Fibroblast of skin of right biceps (primary cell): ENCODE measurements around the gene SLC25A45.
A peak's percentile ranks its signal among the peaks of the same experiment; 100 is the strongest.
"Not testable (repeated sequence)": the region's sequence is repeated elsewhere in the genome, so short reads cannot be mapped to it uniquely, and the experiment has no call there.

Source experiments
- DNase-seq: peaks from one replicate; pipeline ENCODE4 v3.0.0-alpha.2; 2013

SLC25A45 gene

GRCh38 chr11:65420979-65421793, 38.7 kb upstream of the SLC25A45 start:
- peak; percentile 98 for DNase-seq

- DNase-seq, result no peak
Measured at GRCh38 chr11:65420506-65420905, 38.1 kb upstream of the SLC25A45 start.

- DNase-seq, result peak; percentile 90
Measured at GRCh38 chr11:65419772-65420481, 37.5 kb upstream of the SLC25A45 start.

- DNase-seq, result no peak
Measured at GRCh38 chr11:65419460-65419771, 37.0 kb upstream of the SLC25A45 start.

GRCh38 chr11:65418681-65419459, 36.4 kb upstream of the SLC25A45 start:
- peak; percentile 96 for DNase-seq

- DNase-seq, result no peak
Measured at GRCh38 chr11:65418431-65418680, 35.9 kb upstream of the SLC25A45 start.

- no peak for DNase-seq
Measured at GRCh38 chr11:65417702-65418430, 35.4 kb upstream of the SLC25A45 start.

- no peak for DNase-seq
Measured at GRCh38 chr11:65416841-65417701, 34.6 kb upstream of the SLC25A45 start.

- peak; percentile 75 for DNase-seq
Measured at GRCh38 chr11:65416341-65416824, 33.9 kb upstream of the SLC25A45 start.

- no peak for DNase-seq
Measured at GRCh38 chr11:65415499-65416340, 33.3 kb upstream of the SLC25A45 start.

GRCh38 chr11:65414776-65415498, 32.5 kb upstream of the SLC25A45 start:
- no peak for DNase-seq

- DNase-seq, result not testable (repeated sequence)
Measured at GRCh38 chr11:65413077-65413664, 30.7 kb upstream of the SLC25A45 start.

GRCh38 chr11:65412271-65413076, 30.0 kb upstream of the SLC25A45 start:
- DNase-seq, result no peak

- DNase-seq, result no peak
Measured at GRCh38 chr11:65411681-65412070, 29.2 kb upstream of the SLC25A45 start.

- no peak for DNase-seq
Measured at GRCh38 chr11:65410936-65411680, 28.7 kb upstream of the SLC25A45 start.

- DNase-seq, result no peak
Measured at GRCh38 chr11:65404638-65405339, 22.3 kb upstream of the SLC25A45 start.

- no peak for DNase-seq
Measured at GRCh38 chr11:65404210-65404609, 21.8 kb upstream of the SLC25A45 start.
